ENCODE data around the gene PLXNA3.

GRCh38 chrX:154429711-154430110 is 28.4 kb upstream of the PLXNA3 start:
- no peak for TF ChIP-seq CTCF (IDR thresholded peaks at IDR 0.05)
- no peak for TF ChIP-seq POLR2A (IDR thresholded peaks at IDR 0.05)

All from suprapubic skin (tissue), 3 donors.